K562 (cell line): ENCODE data around the gene MOGAT2. TPM values are rescaled to one million over a fixed set of nuclear protein-coding genes. Genes with fewer than 3 reads are reported as not detected.
A peak's percentile ranks its signal among the peaks of the same experiment; 100 is the strongest.

Source experiments
- ATAC-seq: fragments of 200-7000 bp; cut with Tn5 transposase; 3 replicates; pipeline ENCODE4 v1.9.1; 2020; ENCODE audit warnings: moderate library complexity
- BruUV-seq: library from RNA; stranded (reverse); fragments of 400-500 nt; replicated peaks from 2 replicates; lab custom pipeline; 2021; lab: Mats Ljungman, UMichigan
- CTCF ChIA-PET: fragments of 300-600 bp; formaldehyde crosslinking; extraction: SDS; loops from one replicate; lab custom pipeline; 2021; ENCODE audit warnings: low intra/inter-chr PET ratio; lab: Yijun Ruan, JAX
- POLR2A ChIA-PET: fragments of 300-600, 350-650 bp; sonication (Branson Sonifier 250); formaldehyde crosslinking; extraction: SDS; loops from one replicate; lab custom pipeline; 2021; ENCODE audit warnings: antibody characterized with exemption, inconsistent platforms; lab: Yijun Ruan, JAX
- DNase-seq, 4 experiments: peaks; one replicate each; pipeline versions ENCODE4 v3.0.0 to v3.0.0-alpha.2; 2011 to 2018; ENCODE audit warnings: low spot score in 3 of 4, mixed read lengths in 3 of 4; ENCODE audit errors: extremely low read depth in 1 of 4
- FAIRE-seq: peaks from 2 replicates; lab custom pipeline; 2011; peaks lifted over from hg19 to GRCh38; lab: Jason Lieb, UNC
- H2AFZ ChIP-seq: 2 replicates; pipeline ENCODE4 v1.6.0; 2011; ENCODE audit warnings: low read depth, low read length, control low read depth, inconsistent platforms
- H3K27ac ChIP-seq: fragments of 200-600 bp; 3 replicates; pipeline ENCODE4 v1.8.0; 2011; ENCODE audit warnings: low read depth, mild to moderate bottlenecking, control low read depth, inconsistent platforms, low read length, moderate library complexity, mixed read lengths; ENCODE audit errors: extremely low read depth
- H3K27me3 ChIP-seq, 2 experiments: fragments of 300-600 bp in 1 of 2; 2 replicates in 1 of 2; 3 replicates in 1 of 2; pipeline versions ENCODE4 v1.6.0 to v1.8.0; 2011; ENCODE audit warnings: inconsistent platforms in 2 of 2, low read length in 2 of 2, mild to moderate bottlenecking in 1 of 2, mixed read lengths in 1 of 2, moderate library complexity in 1 of 2; ENCODE audit not compliant: control insufficient read depth in 2 of 2, insufficient read depth in 2 of 2
- H3K36me3 ChIP-seq: fragments of 300-600 bp; 3 replicates; pipeline ENCODE4 v1.8.0; 2011; ENCODE audit warnings: mild to moderate bottlenecking, low read length, inconsistent platforms; ENCODE audit not compliant: control insufficient read depth, insufficient read depth
- H3K4me1 ChIP-seq, 2 experiments: fragments of 200-600 bp in 1 of 2; replicated peaks in 1 of 2; 2 replicates in 1 of 2; 3 replicates in 1 of 2; pipeline versions ENCODE4 v1.5.1 to v1.8.0; 2011; ENCODE audit warnings: inconsistent platforms in 2 of 2, low read length in 2 of 2, mild to moderate bottlenecking in 1 of 2, mixed read lengths in 1 of 2, moderate library complexity in 1 of 2; ENCODE audit not compliant: control insufficient read depth in 2 of 2, insufficient read depth in 2 of 2
- H3K4me2 ChIP-seq: 2 replicates; pipeline ENCODE4 v1.6.1; 2011; ENCODE audit warnings: low read length, control low read depth, inconsistent platforms, mixed read lengths; ENCODE audit not compliant: insufficient read depth
- H3K4me3 ChIP-seq: fragments of 200-600 bp; sonication (generic), shearing (Covaris generic); 2 replicates; pipeline ENCODE4 v1.5.1; 2016; ENCODE audit warnings: control low read depth, inconsistent platforms
- H3K79me2 ChIP-seq: fragments of 200-600 bp; 3 replicates; pipeline ENCODE4 v1.8.0; 2011; ENCODE audit warnings: low read length, inconsistent platforms; ENCODE audit not compliant: control insufficient read depth, insufficient read depth
- H3K9ac ChIP-seq, 2 experiments: 2 replicates each; pipeline versions ENCODE4 v1.6.0 to v1.6.1; 2011; ENCODE audit warnings: low read depth in 2 of 2, low read length in 2 of 2, control low read depth in 1 of 2, inconsistent platforms in 1 of 2, mild to moderate bottlenecking in 1 of 2, mixed read lengths in 1 of 2; ENCODE audit not compliant: insufficient read depth in 1 of 2
- H3K9me1 ChIP-seq: one replicate; pipeline ENCODE4 v1.6.0; 2011; ENCODE audit warnings: inconsistent platforms, mild to moderate bottlenecking, low read length, moderate library complexity; ENCODE audit not compliant: control insufficient read depth, insufficient read depth
- H3K9me3 ChIP-seq: replicated peaks from 2 replicates; pipeline ENCODE4 v1.5.1; 2011; ENCODE audit warnings: low read depth, low read length, inconsistent platforms; ENCODE audit not compliant: control insufficient read depth, insufficient read depth
- H4K20me1 ChIP-seq: replicated peaks from 2 replicates; pipeline ENCODE4 v1.6.1; 2011; ENCODE audit warnings: low read length, inconsistent platforms, mixed read lengths; ENCODE audit not compliant: control insufficient read depth, insufficient read depth
- ARID2 ChIP-seq: fragments of 450-650 bp; IDR thresholded peaks from 2 replicates; pipeline ENCODE4 v1.6.1; 2017; ENCODE audit warnings: antibody characterized with exemption, mild to moderate bottlenecking
- DIDO1 ChIP-seq: fragments of 450-650 bp; IDR thresholded peaks from 2 replicates; pipeline ENCODE4 v1.6.1; 2016; ENCODE audit warnings: low read depth, missing biosample characterization, missing genetic modification characterization
- PURB ChIP-seq: sonication (generic); formaldehyde crosslinking; IDR thresholded peaks from 2 replicates; pipeline ENCODE4 v1.9.0; 2021; ENCODE audit warnings: low read depth, mild to moderate bottlenecking, missing genetic modification reagents
- ZBTB7A ChIP-seq: IDR thresholded peaks from 2 replicates; pipeline ENCODE4 v1.6.1; 2011; ENCODE audit warnings: low read depth, mild to moderate bottlenecking, low read length, moderate library complexity, borderline replicate concordance; ENCODE audit not compliant: control insufficient read depth
- WGBS: fragments of 100-300 bp; shearing (Covaris generic); methylation state at CpG from one replicate; pipeline ENCODE4 v1.1.6; 2016; ENCODE audit warnings: low coverage, mixed read lengths; ENCODE audit not compliant: insufficient coverage; ENCODE audit errors: missing lambda C conversion rate; 5-methylcytosine and 5-hydroxymethylcytosine counted together
- in situ Hi-C: fragments of 300-500 bp; cut with MboI; formaldehyde crosslinking; loops from 4 replicates; pipeline ENCODE4 v1.15.0; 2018; ENCODE audit warnings: inconsistent platforms, mixed read lengths
- intact Hi-C: fragments of 100-400 bp; cut with micrococcal nuclease; formaldehyde crosslinking; loops from 2 replicates; pipeline ENCODE4 v1.14.2; 2022
- polyA plus RNA-seq, 8 experiments: library from polyadenylated mRNA; depleted of rRNA in 4 of 8; stranded (reverse) in 5 of 8; unstranded in 3 of 8; fragments of >200 nt; fragmentation: Nextera tagmentation in 2 of 8; fragmentation: Illumina TruSeq in 1 of 8; extraction: Ambion mirVana in 2 of 8; extraction: Trizol in 1 of 8; gene quantifications; 2 replicates each; pipeline versions ENCODE4 v1.2.1 to v1.2.3, GENCODE V29; 2011 to 2014; ENCODE audit warnings: inconsistent platforms in 1 of 8, missing spikeins in 1 of 8
- total RNA-seq, 7 experiments: library from RNA; depleted of rRNA in 6 of 7; stranded (reverse); fragments of >200 nt in 6 of 7; fragmentation: Illumina TruSeq in 2 of 7; extraction: Trizol in 2 of 7; gene quantifications; 2 replicates each; pipeline versions ENCODE4 v1.2.1 to v1.2.3, GENCODE V29; 2011 to 2021; ENCODE audit warnings: low replicate concordance in 1 of 7
- TF ChIP-seq, protein P1 (sequence below): fragments of 250-450 bp; sonication (Bioruptor Pico); IDR thresholded peaks from 2 replicates; pipeline ENCODE4 v1.8.0; 2022; ENCODE audit warnings: inconsistent platforms, mild to moderate bottlenecking, moderate library complexity, borderline replicate concordance

The MOGAT2 gene
- total and polyA plus RNA-seq, 9 of the 15 experiments (the other 6 are each of a cell fraction or from before 2014, with no cell fraction given) = 0.09 TPM; not detected in 7

DNA sequence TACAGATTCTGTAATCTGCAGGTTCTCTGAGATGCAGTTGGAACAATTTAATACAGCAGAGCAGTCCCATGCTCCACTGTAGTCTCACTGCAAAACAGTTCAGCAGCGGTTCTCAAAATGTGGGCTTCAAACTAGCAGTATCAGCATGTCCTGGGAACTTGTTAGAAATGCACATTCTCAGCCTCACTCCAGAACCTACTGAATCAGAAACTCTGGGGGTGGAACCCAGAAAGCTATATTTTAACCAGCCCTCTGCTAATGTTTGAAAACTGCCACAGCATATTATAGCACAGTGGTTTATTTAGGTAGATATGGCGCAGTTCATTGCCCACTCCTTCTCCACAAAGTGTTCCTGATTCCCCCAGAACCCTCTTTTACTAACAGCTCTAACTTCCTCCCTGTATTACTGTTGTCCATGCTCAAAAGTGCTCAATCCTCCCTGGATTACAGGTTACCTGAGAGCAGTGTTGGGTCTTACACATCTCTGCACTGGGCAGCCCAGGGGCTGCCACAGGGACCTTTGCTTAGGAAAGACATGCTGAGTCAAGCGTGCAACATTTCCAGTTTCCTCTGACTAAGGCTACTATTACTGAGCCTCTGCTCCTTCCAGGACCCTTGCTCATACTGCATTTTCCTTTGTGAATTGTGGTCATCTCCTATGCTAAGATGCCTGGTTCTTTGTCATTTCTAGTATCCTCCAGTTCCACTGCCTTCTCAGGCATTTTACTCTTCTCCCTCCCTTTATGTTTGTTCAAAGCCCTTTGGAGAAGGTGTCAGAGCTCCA, 43.3 kb downstream of the MOGAT2 start:
- WGBS = 19% methylated on average over 3 of the region's 3 CpGs
- intact Hi-C loops = no loop called here
- CTCF ChIA-PET = no interaction called here
- Histone ChIP-seq H4K20me1 (no peaks in the 10 kb centered on the region), H3K36me3 (no peaks in the 10 kb centered on the region), H3K27me3 (no peaks in the 10 kb centered on the region)
- in situ Hi-C loops = no loop called here
- no peak for TF ChIP-seq PURB
- no peak for TF ChIP-seq ARID2
- TF ChIP-seq DIDO1 = no peak
- no peak for TF ChIP-seq ZBTB7A
- TF ChIP-seq, protein P1, sequence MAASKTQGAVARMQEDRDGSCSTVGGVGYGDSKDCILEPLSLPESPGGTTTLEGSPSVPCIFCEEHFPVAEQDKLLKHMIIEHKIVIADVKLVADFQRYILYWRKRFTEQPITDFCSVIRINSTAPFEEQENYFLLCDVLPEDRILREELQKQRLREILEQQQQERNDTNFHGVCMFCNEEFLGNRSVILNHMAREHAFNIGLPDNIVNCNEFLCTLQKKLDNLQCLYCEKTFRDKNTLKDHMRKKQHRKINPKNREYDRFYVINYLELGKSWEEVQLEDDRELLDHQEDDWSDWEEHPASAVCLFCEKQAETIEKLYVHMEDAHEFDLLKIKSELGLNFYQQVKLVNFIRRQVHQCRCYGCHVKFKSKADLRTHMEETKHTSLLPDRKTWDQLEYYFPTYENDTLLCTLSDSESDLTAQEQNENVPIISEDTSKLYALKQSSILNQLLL (CRISPR knock-in tag) = no peak
- TF ChIP-seq, all 486 proteins: peak for 0
- no peak overlapping the region for H3K4me3 ChIP-seq
- no peak overlapping the region for H2AFZ ChIP-seq
- H3K9me3 ChIP-seq = no peaks in the 10 kb centered on the region
- ATAC-seq = no peak
- POLR2A ChIA-PET = no interaction called here
- no TSS peak for BruUV-seq
- H3K79me2 ChIP-seq = no peaks in the 10 kb centered on the region
- no peak overlapping the region for H3K27ac ChIP-seq
- no peak overlapping the region for H3K4me2 ChIP-seq
- H3K4me1 ChIP-seq = no peaks in the 10 kb centered on the region
- H3K9me1 ChIP-seq = no peaks in the 10 kb centered on the region
- peak overlapping the region in 1 of 2 experiments; percentile 29; a peak in 1 of 4 replicates for H3K9ac ChIP-seq
- no peak for FAIRE-seq
- DNase-seq = no peak
